ENCODE data around the gene SAXO1.

DNA sequence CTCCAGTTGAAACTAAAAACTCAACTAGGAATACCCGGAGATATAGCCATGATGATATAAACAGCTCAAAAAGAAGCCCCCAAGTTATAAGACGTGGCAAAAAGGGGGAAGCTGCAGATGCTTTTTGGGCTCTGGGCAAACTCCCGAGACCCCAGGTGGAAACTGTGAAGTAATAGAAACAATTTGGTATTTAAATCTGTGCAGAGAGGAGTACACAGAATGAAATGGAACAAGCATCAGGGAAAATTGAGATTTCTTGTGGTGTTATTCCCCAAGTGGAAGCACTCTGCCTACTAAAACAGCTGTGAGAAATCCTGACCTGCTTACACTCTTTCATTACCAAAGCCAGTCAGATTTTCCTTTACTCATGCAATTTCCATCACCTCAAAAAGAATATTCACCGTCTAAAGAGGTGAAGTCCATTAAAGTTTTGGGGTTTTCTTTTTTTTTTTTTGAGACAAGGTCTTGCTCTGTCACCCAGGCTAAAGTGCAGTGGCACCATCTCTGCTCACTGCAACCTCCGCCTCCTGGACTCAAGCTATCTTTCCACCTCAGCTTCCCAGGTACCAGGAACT, 23.5 kb downstream of the SAXO1 start:
- TF ChIP-seq POLR2AphosphoS5 (IDR thresholded peaks at IDR 0.05) = no peak
- TF ChIP-seq POLR2A (IDR thresholded peaks at IDR 0.05) = no peak
- TF ChIP-seq, protein P1, sequence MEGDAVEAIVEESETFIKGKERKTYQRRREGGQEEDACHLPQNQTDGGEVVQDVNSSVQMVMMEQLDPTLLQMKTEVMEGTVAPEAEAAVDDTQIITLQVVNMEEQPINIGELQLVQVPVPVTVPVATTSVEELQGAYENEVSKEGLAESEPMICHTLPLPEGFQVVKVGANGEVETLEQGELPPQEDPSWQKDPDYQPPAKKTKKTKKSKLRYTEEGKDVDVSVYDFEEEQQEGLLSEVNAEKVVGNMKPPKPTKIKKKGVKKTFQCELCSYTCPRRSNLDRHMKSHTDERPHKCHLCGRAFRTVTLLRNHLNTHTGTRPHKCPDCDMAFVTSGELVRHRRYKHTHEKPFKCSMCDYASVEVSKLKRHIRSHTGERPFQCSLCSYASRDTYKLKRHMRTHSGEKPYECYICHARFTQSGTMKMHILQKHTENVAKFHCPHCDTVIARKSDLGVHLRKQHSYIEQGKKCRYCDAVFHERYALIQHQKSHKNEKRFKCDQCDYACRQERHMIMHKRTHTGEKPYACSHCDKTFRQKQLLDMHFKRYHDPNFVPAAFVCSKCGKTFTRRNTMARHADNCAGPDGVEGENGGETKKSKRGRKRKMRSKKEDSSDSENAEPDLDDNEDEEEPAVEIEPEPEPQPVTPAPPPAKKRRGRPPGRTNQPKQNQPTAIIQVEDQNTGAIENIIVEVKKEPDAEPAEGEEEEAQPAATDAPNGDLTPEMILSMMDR (IDR thresholded peaks at IDR 0.05) = no peak
- TF ChIP-seq EP300 (IDR thresholded peaks at IDR 0.05) = no peak

Measured in suprapubic skin (tissue), 4 donors.